ENCODE results near the gene PHRF1. TPM values are rescaled to one million over a fixed set of nuclear protein-coding genes. Genes with fewer than 3 reads are reported as not detected.

The PHRF1 gene
- total RNA-seq, 4 donors from 2014 or later = 18.3 to 31.0 (median 19.3) TPM

DNA sequence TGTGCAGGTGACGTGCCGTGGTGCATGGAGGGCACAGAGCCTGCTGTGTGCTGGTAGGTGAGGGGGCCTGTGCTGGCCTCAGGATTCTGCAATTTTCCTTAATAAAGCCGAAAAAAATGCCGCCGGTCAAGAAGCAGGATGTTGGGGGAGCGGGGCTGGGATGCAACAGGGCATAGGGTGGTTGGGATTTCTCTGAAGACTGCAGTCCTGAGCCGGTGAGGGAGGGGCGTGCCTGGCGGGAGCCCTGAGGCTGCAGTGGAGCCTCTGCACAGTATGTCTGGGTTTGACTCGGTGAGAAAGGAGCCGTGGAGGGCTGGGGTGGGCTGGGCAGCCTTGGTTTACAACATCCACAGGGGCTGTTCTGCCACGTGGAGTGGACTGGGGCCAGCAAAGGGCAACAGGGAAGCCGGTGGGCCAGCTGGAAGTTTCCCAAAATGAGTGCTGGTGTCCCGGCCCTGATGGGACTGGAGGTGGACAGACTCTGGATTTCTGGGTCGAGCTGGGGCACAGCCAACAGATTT lies 47.1 kb downstream of the PHRF1 start:
- no peak overlapping the region for H3K4me3 ChIP-seq (replicated peaks in 1 of 3)
- DNase-seq = no peak
- H3K36me3 ChIP-seq = no peaks in the 10 kb centered on the region
- TF ChIP-seq, protein P1, sequence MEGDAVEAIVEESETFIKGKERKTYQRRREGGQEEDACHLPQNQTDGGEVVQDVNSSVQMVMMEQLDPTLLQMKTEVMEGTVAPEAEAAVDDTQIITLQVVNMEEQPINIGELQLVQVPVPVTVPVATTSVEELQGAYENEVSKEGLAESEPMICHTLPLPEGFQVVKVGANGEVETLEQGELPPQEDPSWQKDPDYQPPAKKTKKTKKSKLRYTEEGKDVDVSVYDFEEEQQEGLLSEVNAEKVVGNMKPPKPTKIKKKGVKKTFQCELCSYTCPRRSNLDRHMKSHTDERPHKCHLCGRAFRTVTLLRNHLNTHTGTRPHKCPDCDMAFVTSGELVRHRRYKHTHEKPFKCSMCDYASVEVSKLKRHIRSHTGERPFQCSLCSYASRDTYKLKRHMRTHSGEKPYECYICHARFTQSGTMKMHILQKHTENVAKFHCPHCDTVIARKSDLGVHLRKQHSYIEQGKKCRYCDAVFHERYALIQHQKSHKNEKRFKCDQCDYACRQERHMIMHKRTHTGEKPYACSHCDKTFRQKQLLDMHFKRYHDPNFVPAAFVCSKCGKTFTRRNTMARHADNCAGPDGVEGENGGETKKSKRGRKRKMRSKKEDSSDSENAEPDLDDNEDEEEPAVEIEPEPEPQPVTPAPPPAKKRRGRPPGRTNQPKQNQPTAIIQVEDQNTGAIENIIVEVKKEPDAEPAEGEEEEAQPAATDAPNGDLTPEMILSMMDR (IDR thresholded peaks at IDR 0.05) = no peak
- no peak for TF ChIP-seq POLR2A (IDR thresholded peaks at IDR 0.05)
- no peaks in the 10 kb centered on the region for H3K27me3 ChIP-seq
- WGBS, 2 donors = 82 to 88% methylated on average over 14 to 15 of the region's 15 CpGs
- no peaks in the 10 kb centered on the region for H3K4me1 ChIP-seq
- H3K9me3 ChIP-seq = no peaks in the 10 kb centered on the region
- H3K27ac ChIP-seq = no peak overlapping the region
- intact Hi-C loops (cut with DNase I) = no loop called here

DNA sequence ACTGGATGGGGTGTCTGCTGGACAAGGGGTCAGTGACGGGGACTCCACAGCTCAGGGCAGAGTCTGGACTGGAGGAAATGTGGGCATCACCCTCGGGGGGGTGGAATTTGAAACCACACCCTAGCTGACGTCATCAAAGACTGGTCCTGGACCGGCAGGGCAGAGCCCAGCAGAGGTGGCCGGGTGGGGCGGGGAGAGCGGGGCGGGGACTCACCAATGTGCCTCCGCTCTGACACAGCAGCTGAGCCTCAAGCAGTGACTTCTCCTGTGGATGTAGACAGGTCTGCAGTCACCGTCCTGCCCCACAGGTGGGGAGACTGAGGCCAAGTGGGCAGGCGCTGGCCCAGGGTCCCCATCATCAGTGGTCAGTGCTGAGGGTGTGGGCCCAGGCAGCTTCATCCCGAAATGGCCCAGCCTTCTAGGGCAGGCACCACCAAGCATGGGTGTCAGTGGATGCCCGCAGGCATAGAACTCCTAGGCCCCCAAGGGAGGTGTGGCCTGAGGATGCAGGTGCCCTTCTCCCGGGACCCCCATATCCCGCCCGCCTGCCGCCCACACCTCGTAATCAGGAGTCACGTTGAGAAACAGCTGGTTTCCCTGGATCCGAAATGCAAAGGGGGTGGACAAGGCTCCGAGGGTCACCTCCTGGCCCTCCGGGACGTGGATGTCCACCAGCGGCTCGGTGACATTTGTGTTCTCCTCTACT lies 47.9 kb downstream of the PHRF1 start:
- no peak for DNase-seq
- Histone ChIP-seq H3K4me3 (replicated peaks in 1 of 3) (no peak overlapping the region), H3K9me3 (no peaks in the 10 kb centered on the region), H3K27me3 (no peaks in the 10 kb centered on the region), H3K4me1 (no peaks in the 10 kb centered on the region), H3K36me3 (no peaks in the 10 kb centered on the region), H3K27ac (no peak overlapping the region)
- TF ChIP-seq, protein P1 (IDR thresholded peaks at IDR 0.05) = no peak
- TF ChIP-seq POLR2A (IDR thresholded peaks at IDR 0.05) = no peak
- intact Hi-C loops (cut with DNase I) = no loop called here
- 87 to 92% methylated on average over 17 of the region's 25 CpGs for WGBS, 2 donors

DNA sequence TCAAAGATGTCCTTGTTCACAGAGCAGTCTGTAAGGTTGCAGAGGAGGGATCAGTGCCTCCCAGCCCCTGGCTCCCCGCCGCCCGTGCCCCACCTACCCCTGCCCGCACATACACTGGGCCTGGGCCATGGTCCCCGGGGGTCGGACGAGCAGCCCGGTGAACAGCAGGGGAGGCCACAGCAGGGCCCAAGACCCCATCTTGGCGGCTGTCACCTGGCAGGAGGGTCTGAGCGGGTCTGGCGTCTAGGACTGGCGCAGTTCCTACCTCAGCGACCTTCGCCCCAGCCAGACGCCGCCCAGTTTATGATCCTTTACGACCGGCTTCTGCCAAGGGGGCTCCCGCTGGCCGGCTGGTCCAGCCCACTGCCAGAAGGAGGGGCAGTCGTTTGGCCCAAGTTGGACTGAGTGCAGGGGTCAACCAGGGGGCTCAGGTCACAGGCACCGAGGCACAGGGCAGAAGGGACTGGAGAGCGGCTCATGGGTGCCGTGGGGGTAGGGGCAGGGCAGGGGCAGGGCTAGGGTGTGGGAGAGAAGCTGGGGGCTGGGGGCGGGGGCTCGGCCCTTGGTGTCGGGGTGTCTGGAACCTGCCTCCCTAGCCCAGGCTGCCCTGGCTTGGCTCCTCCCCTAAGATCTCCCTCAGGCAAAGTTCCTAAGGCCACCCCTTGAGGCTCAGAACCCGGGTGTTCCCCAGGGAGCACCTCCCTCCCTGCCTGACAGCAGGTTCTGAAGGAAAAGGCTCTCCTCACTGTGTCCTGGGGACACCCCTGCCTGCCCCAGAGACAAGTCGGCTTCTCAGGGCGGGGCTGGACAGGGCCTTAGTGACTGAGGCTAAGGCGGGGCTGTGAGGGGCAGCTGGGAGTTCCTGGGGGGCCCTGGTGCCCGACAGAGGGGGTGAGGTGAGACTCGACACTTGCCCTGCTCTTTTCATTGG lies 48.7 kb downstream of the PHRF1 start, which contains the start of gene CDHR5:
CDHR5 (minus strand) TSS at position 251 of the 931 bp plus-strand sequence; CDS start at position 198, 53 bp downstream.
- Histone ChIP-seq H3K4me1 (no peaks in the 10 kb centered on the region), H3K36me3 (no peaks in the 10 kb centered on the region), H3K9me3 (no peaks in the 10 kb centered on the region), H3K27ac (no peak within 1 kb of the TSS), H3K27me3 (no peaks in the 10 kb centered on the region), H3K4me3 (replicated peaks in 1 of 3) (no peak within 1 kb of the TSS)
- no peak for TF ChIP-seq POLR2A (IDR thresholded peaks at IDR 0.05)
- TF ChIP-seq, protein P1 (IDR thresholded peaks at IDR 0.05) = no peak
- 81 to 85% methylated on average over 10 to 14 of the region's 33 CpGs for WGBS, 2 donors
- intact Hi-C loops (cut with DNase I) = no loop called here
- DNase-seq = no peak

DNA sequence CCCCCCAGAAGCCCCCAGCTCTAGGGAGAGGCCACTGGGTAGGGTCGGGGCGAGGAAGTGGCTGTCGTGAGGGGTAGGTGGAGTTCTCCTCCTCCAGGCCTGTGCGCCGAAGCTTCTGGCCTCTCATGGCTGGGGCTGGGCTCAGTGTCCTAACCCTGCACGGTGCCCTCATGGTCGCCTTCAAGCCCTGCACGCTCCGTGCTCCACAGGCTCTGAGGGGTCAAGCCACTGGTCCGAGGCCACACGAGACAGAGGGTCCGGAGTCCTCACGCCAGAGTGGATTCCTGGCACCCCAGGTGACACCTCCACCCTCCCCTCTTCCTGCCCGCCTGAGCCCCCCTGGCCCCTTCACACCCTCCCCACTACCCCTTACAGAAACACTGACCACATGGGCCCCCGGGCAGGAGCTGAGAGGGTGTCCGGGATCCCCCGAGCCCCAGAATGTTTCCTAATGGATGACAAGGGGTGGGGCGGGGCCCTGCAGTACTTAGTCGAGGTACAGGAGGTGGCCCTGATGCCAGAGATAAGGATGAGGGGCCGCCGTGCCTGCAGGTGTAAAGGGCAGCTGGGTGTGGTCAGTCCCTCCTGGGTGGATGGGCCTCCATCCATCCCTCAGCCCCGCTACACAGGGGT lies 49.5 kb downstream of the PHRF1 start:
- no peak overlapping the region for H3K4me3 ChIP-seq (replicated peaks in 1 of 3)
- no peaks in the 10 kb centered on the region for H3K36me3 ChIP-seq
- H3K4me1 ChIP-seq = no peaks in the 10 kb centered on the region
- no peak for DNase-seq
- 84 to 88% methylated on average over 19 of the region's 22 CpGs for whole genome bisulfite sequencing, 2 donors
- intact Hi-C loops (cut with DNase I) = no loop called here
- no peaks in the 10 kb centered on the region for H3K27me3 ChIP-seq
- TF ChIP-seq, protein P1 (IDR thresholded peaks at IDR 0.05) = no peak
- TF ChIP-seq POLR2A (IDR thresholded peaks at IDR 0.05) = no peak
- H3K9me3 ChIP-seq = no peaks in the 10 kb centered on the region
- no peak overlapping the region for H3K27ac ChIP-seq
